ENCODE results near the gene ZSWIM6. TPM values are rescaled to one million over a fixed set of nuclear protein-coding genes. Genes with fewer than 3 reads are reported as not detected.

ZSWIM6 gene
- total RNA-seq, 4 donors from 2014 or later = 13.3 to 19.4 (median 16.0) TPM

DNA sequence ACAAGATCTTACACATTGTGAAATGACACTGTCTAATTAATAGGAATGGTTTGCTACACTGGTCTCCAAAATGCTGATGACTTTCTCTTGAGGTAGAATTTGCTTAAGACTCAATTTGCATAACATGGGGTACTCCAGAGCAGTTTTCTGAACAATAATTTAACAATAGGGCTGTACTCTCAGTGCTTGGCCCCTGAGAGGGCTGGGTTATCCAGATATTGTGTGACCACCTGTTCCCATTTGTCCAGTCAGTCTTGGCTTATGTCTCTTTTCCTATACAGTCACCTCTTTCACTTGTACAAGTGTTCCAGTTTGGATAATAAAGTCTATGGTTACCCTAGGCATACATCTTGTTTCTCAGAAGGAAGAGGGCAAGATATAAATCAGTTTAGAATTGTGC lies 17.9 kb downstream of the ZSWIM6 start:
- Histone ChIP-seq H3K9me3 (no peaks in the 10 kb centered on the region), H3K4me3 (no peak overlapping the region), H3K27me3 (no peaks in the 10 kb centered on the region), H3K36me3 (no peaks in the 10 kb centered on the region), H3K4me1 (peaks cover 0 to 24% (median 0%) of the 10 kb centered on the region in 4 donors), H3K27ac (no peak overlapping the region)
- DNase-seq = no peak
- TF ChIP-seq CTCF (IDR thresholded peaks at IDR 0.05) = no peak
- TF ChIP-seq POLR2A (IDR thresholded peaks at IDR 0.05) = no peak

GRCh38 chr5:61350535-61350934 lies 18.5 kb downstream of the ZSWIM6 start:
- Histone ChIP-seq H3K36me3 (no peaks in the 10 kb centered on the region), H3K9me3 (no peaks in the 10 kb centered on the region), H3K4me1 (peaks cover 0 to 22% (median 0%) of the 10 kb centered on the region in 4 donors), H3K27me3 (no peaks in the 10 kb centered on the region), H3K27ac (no peak overlapping the region), H3K4me3 (no peak overlapping the region)
- TF ChIP-seq POLR2A (IDR thresholded peaks at IDR 0.05) = no peak
- DNase-seq = no peak

- Histone ChIP-seq H3K9me3 (no peaks in the 10 kb centered on the region), H3K36me3 (no peaks in the 10 kb centered on the region), H3K27me3 (no peaks in the 10 kb centered on the region), H3K27ac (no peak overlapping the region), H3K4me1 (peaks cover 0 to 21% (median 0%) of the 10 kb centered on the region in 4 donors), H3K4me3 (no peak overlapping the region)
- TF ChIP-seq CTCF (IDR thresholded peaks at IDR 0.05) (no peak), POLR2A (IDR thresholded peaks at IDR 0.05) (no peak)
- no peak for DNase-seq
Measured at GRCh38 chr5:61351733-61352132, 19.7 kb downstream of the ZSWIM6 start.

DNA sequence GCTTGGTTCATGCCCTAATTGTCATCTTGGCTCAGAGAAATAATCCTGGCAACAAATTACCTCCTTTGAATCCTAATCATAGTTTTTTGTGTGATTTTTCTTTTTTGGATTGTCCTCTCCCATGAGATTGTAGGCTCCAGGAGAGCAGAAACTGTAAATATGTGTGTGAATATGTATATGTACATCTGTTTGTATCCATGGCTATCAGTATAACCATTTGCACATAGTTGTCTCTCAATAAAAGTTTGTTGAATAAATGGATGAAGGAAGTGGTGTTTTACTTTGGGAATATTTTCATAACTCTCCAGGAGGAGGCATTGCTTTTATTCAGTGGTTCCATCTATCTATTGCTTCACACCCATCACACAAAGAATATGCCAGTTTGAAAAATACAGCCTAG lies 20.1 kb downstream of the ZSWIM6 start:
- Histone ChIP-seq H3K9me3 (peaks cover 0 to under 1% (median 0%) of the 10 kb centered on the region in 4 donors), H3K27ac (no peak overlapping the region), H3K4me1 (peaks cover 0 to 17% (median 0%) of the 10 kb centered on the region in 4 donors), H3K27me3 (no peaks in the 10 kb centered on the region), H3K36me3 (no peaks in the 10 kb centered on the region), H3K4me3 (no peak overlapping the region)
- TF ChIP-seq CTCF (IDR thresholded peaks at IDR 0.05) (no peak), POLR2A (IDR thresholded peaks at IDR 0.05) (no peak)
- no peak for DNase-seq

GRCh38 chr5:61352612-61353156 lies 20.6 kb downstream of the ZSWIM6 start:
- Histone ChIP-seq H3K27ac (no peak overlapping the region), H3K27me3 (no peaks in the 10 kb centered on the region), H3K9me3 (peaks cover 0 to 3% (median 0%) of the 10 kb centered on the region in 4 donors), H3K36me3 (no peaks in the 10 kb centered on the region), H3K4me3 (no peak overlapping the region), H3K4me1 (peaks cover 0 to 16% (median 0%) of the 10 kb centered on the region in 4 donors)
- TF ChIP-seq CTCF (IDR thresholded peaks at IDR 0.05) = no peak
- TF ChIP-seq POLR2A (IDR thresholded peaks at IDR 0.05) = no peak
- no peak for DNase-seq

DNA sequence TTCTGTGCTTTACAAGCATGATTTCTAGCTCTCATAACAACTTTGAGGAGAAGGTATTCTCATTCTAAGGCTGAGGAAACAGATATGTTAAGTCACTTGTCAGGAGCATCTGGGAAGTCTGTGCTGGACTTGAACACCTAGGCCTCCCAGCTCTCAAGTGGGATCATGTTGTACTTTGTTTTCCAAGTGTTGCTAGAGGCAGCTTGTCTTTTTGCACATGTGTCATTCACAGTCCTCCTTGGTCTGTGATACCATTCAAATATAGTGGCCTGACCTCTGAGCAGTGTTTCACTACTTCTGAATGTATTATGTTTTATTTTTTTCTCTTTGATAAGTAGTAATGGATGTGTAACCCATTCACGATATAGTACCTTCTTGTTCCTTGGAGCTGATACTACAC lies 21.2 kb downstream of the ZSWIM6 start:
- H3K9me3 ChIP-seq = peaks cover 0 to 3% (median 0%) of the 10 kb centered on the region in 4 donors
- H3K27me3 ChIP-seq = no peaks in the 10 kb centered on the region
- H3K27ac ChIP-seq = no peak overlapping the region
- peaks cover 0 to 16% (median 0%) of the 10 kb centered on the region in 4 donors for H3K4me1 ChIP-seq
- DNase-seq = no peak
- no peak overlapping the region for H3K4me3 ChIP-seq
- H3K36me3 ChIP-seq = no peaks in the 10 kb centered on the region
- TF ChIP-seq CTCF (IDR thresholded peaks at IDR 0.05) = no peak
- TF ChIP-seq POLR2A (IDR thresholded peaks at IDR 0.05) = no peak

All from Peyer's patch (tissue), 4 donors.